Panc1 (cell line): ENCODE results near the gene TMEFF2. TPM values are rescaled to one million over a fixed set of nuclear protein-coding genes. Genes with fewer than 3 reads are reported as not detected.

Source experiments
- ATAC-seq: fragments of 200-7000 bp; cut with Tn5 transposase; 2 replicates; pipeline ENCODE4 v1.9.1; 2020; ENCODE audit warnings: mild to moderate bottlenecking, moderate library complexity
- BruUV-seq: library from RNA; stranded (reverse); fragments of 400-500 nt; replicated peaks from 2 replicates; lab custom pipeline; 2021; lab: Mats Ljungman, UMichigan
- CTCF ChIA-PET: fragments of 300-600 bp; sonication (Branson Sonifier 250); formaldehyde crosslinking; loops from one replicate; lab custom pipeline; 2022; ENCODE audit warnings: antibody characterized with exemption; lab: Charles Lee
- POLR2A ChIA-PET: fragments of 300-600 bp; sonication (Branson Sonifier 250); formaldehyde crosslinking; loops from one replicate; lab custom pipeline; 2022; ENCODE audit warnings: antibody characterized with exemption; lab: Charles Lee
- DNase-seq: peaks from one replicate; pipeline ENCODE4 v3.0.0-alpha.2; 2010; ENCODE audit warnings: low read depth, low spot score
- H3K27ac ChIP-seq: 2 replicates; pipeline ENCODE4 v1.5.1; 2011; ENCODE audit warnings: mild to moderate bottlenecking, low read length, inconsistent platforms
- H3K27me3 ChIP-seq: fragments of 200-500 bp; sonication (Bioruptor generic); 2 replicates; pipeline ENCODE4 v1.6.0; 2014; ENCODE audit warnings: low read length, inconsistent platforms; ENCODE audit not compliant: control insufficient read depth, insufficient read depth
- H3K36me3 ChIP-seq: fragments of 200-500 bp; sonication (Bioruptor generic); 2 replicates; pipeline ENCODE4 v1.5.1; 2014; ENCODE audit warnings: inconsistent platforms, mild to moderate bottlenecking, low read length, moderate library complexity; ENCODE audit not compliant: control insufficient read depth, insufficient read depth
- H3K4me1 ChIP-seq: 2 replicates; pipeline ENCODE4 v1.5.1; 2011; ENCODE audit warnings: inconsistent platforms, mild to moderate bottlenecking, low read length, moderate library complexity; ENCODE audit not compliant: control insufficient read depth, insufficient read depth
- H3K4me3 ChIP-seq, 2 experiments: 2 replicates each; pipeline ENCODE4 v1.5.1; 2011 to 2012; ENCODE audit warnings: low read depth in 2 of 2, low read length in 2 of 2, mild to moderate bottlenecking in 2 of 2, inconsistent platforms in 1 of 2, moderate library complexity in 1 of 2
- H3K9me3 ChIP-seq: fragments of 200-500 bp; sonication (Bioruptor generic); 2 replicates; pipeline ENCODE4 v1.5.1; 2014; ENCODE audit warnings: low read depth, mild to moderate bottlenecking, inconsistent platforms, low read length, moderate library complexity; ENCODE audit not compliant: control insufficient read depth, insufficient read depth
- CTCF ChIP-seq: fragments of 450-650 bp; IDR thresholded peaks from 2 replicates; pipeline ENCODE4 v1.5.1; 2017; ENCODE audit warnings: mild to moderate bottlenecking
- POLR2AphosphoS5 ChIP-seq: IDR thresholded peaks from 2 replicates; pipeline ENCODE4 v1.6.1; 2012; ENCODE audit warnings: mild to moderate bottlenecking, low read depth, low read length, moderate library complexity
- SIN3A ChIP-seq: IDR thresholded peaks from 2 replicates; pipeline ENCODE4 v1.6.1; 2012; ENCODE audit warnings: low read depth, mild to moderate bottlenecking, low read length, moderate library complexity, borderline replicate concordance; ENCODE audit not compliant: insufficient read depth
- TCF7L2 ChIP-seq: IDR thresholded peaks from 2 replicates; pipeline ENCODE4 v1.6.1; 2011; ENCODE audit warnings: mild to moderate bottlenecking, low read depth, low read length, inconsistent platforms
- in situ Hi-C: cut with HindIII; loops from 2 replicates; pipeline ENCODE4 v1.10.0; 2016; ENCODE audit warnings: low sequenced_read_pairs, low pct_unique_long_range_greater_than_20kb
- intact Hi-C: fragments of 100-400 bp; cut with micrococcal nuclease; formaldehyde crosslinking; loops from one replicate; pipeline ENCODE4 v1.10.0; 2022; ENCODE audit not compliant: unreplicated experiment
- total RNA-seq: library from RNA; stranded (reverse); gene quantifications from one replicate; pipeline ENCODE4 v1.2.1, GENCODE V29; 2021; ENCODE audit not compliant: unreplicated experiment
- TF ChIP-seq, protein P1 (sequence below), 2 experiments: IDR thresholded peaks; 2 replicates each; pipeline ENCODE4 v1.6.1; 2011 to 2012; ENCODE audit warnings: low read depth in 2 of 2, control low read depth in 1 of 2, low read length in 1 of 2, mild to moderate bottlenecking in 1 of 2, moderate library complexity in 1 of 2; ENCODE audit not compliant: insufficient read depth in 1 of 2

Gene TMEFF2
- total RNA-seq, 1 experiment from 2014 or later: 1.5 TPM

DNA sequence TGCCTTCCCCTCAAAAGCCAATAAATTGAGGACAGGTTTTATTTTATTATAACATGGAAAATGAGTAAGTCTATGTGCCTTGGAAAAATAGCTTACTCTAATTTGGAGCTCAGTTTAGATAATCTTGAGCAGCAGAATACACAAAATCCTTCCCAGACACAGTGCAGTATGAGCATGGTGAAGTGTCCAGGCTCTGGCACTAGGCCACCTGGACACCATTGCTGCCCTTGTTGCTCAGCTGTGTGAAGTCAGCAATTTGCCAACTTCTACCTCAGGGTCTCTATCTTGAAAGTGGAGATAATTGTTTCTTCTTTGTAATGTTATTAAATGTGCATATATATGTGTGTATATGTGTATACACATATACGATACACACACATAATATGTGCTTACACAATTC is 242.9 kb downstream of the TMEFF2 start:
- BruUV-seq: no TSS peak
- in situ Hi-C loops: no loop called here

DNA sequence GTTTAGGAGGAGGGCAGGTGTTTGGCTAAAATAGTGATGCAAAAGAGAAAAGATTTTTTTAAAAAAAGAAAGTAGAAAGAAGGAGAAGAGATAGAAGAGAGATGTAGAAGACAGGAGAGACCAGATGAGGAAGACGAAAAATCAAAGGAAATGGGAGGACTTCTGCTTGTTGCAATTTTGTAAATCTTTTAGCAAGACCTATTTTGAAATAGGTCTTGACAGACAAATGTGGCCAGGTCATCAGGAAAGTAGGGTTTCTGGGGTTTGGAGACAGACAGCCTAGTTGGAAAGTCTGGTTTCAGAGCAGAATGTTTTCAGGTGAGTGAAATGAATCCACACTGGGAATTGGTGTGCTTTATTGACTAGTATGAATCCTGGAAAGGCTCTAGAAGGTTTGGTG is 243.4 kb downstream of the TMEFF2 start:
- intact Hi-C loops (no loop called here), in situ Hi-C loops (no loop called here)
- ChIA-PET CTCF (no interaction called here), POLR2A (no interaction called here)
- Histone ChIP-seq H3K27ac (no peak overlapping the region), H3K36me3 (no peaks in the 10 kb centered on the region), H3K4me1 (no peaks in the 10 kb centered on the region), H3K4me3 (no peak overlapping the region), H3K9me3 (no peaks in the 10 kb centered on the region), H3K27me3 (no peaks in the 10 kb centered on the region)
- TF ChIP-seq SIN3A: no peak
- TF ChIP-seq, protein P1, sequence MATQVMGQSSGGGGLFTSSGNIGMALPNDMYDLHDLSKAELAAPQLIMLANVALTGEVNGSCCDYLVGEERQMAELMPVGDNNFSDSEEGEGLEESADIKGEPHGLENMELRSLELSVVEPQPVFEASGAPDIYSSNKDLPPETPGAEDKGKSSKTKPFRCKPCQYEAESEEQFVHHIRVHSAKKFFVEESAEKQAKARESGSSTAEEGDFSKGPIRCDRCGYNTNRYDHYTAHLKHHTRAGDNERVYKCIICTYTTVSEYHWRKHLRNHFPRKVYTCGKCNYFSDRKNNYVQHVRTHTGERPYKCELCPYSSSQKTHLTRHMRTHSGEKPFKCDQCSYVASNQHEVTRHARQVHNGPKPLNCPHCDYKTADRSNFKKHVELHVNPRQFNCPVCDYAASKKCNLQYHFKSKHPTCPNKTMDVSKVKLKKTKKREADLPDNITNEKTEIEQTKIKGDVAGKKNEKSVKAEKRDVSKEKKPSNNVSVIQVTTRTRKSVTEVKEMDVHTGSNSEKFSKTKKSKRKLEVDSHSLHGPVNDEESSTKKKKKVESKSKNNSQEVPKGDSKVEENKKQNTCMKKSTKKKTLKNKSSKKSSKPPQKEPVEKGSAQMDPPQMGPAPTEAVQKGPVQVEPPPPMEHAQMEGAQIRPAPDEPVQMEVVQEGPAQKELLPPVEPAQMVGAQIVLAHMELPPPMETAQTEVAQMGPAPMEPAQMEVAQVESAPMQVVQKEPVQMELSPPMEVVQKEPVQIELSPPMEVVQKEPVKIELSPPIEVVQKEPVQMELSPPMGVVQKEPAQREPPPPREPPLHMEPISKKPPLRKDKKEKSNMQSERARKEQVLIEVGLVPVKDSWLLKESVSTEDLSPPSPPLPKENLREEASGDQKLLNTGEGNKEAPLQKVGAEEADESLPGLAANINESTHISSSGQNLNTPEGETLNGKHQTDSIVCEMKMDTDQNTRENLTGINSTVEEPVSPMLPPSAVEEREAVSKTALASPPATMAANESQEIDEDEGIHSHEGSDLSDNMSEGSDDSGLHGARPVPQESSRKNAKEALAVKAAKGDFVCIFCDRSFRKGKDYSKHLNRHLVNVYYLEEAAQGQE (IDR thresholded peaks at IDR 0.05; ENCODE audit: insufficient read depth in 1 of 2, low read depth in 2 of 2, low read length in 1 of 2): no peak
- no peak for TF ChIP-seq TCF7L2
- TF ChIP-seq CTCF: no peak
- TF ChIP-seq POLR2AphosphoS5: no peak
- no TSS peak for BruUV-seq
- no peak for ATAC-seq
- DNase-seq: no peak

More for the DNA sequence above, 242.9 kb downstream of the TMEFF2 start:
- POLR2A ChIA-PET: no interaction called here
- Histone ChIP-seq H3K27ac (no peak overlapping the region), H3K4me1 (no peaks in the 10 kb centered on the region), H3K4me3 (no peak overlapping the region), H3K36me3 (no peaks in the 10 kb centered on the region), H3K9me3 (no peaks in the 10 kb centered on the region), H3K27me3 (no peaks in the 10 kb centered on the region)
- CTCF ChIA-PET: no interaction called here
- no peak for TF ChIP-seq CTCF
- TF ChIP-seq POLR2AphosphoS5: no peak
- no peak for TF ChIP-seq TCF7L2
- TF ChIP-seq SIN3A: no peak
- TF ChIP-seq, protein P1 (IDR thresholded peaks at IDR 0.05; ENCODE audit: insufficient read depth in 1 of 2, low read depth in 2 of 2, low read length in 1 of 2): no peak
- intact Hi-C loops: no loop called here
- DNase-seq (no peak), ATAC-seq (no peak)
